Stimulated activated CD8-positive, alpha-beta memory T cell treated with anti-CD3 and anti-CD28 coated beads, Interleukin-4, amount 100 ng/mL, for 4 hours (primary cell): Measurements from ENCODE around the gene SCGB1C1.

Experiments used
- DNase-seq, 2 donors: peaks; one replicate each; pipeline ENCODE4 v3.0.0-alpha.2; 2020; ENCODE audit warnings: low read depth in 2 of 2, low spot score in 1 of 2

Gene SCGB1C1

DNA sequence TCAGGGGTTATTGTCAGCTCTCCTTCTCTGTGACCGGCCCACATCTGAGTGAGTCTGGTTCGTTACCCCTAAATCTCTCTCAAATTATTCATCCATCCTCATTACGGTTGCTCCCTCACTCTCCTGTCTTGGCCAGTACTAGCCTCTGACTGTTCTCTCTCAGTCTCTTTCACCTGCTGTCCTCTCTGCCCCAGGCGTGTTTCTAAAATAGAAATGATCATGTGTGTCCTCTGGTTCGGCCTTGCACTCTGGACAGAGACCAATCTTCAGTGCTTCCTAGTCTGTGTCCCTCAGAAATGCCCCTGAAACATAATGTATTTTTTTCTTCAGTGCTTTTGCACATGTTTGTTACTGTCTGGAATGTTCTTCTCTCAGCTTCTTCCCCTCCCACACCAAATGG lies 48.8 kb downstream of the SCGB1C1 start:
- no peak for DNase-seq
